Body of pancreas (tissue), 4 donors: ENCODE results near the gene SCEL.

Experiments
- CTCF ChIP-seq, 7 experiments: fragments of 450-650 bp in 4 of 7; fragments of 200-600 bp in 3 of 7; sonication (generic) in 3 of 7; IDR thresholded peaks; one replicate each; pipeline ENCODE4 v1.5.1; 2016 to 2019; ENCODE audit warnings: antibody characterized with exemption in 7 of 7
- POLR2A ChIP-seq, 3 donors: fragments of 450-650 bp; IDR thresholded peaks; one replicate each; pipeline ENCODE4 v1.6.1; 2016; ENCODE audit warnings: antibody characterized with exemption in 3 of 3, mild to moderate bottlenecking in 2 of 3

GRCh38 chr13:77518266-77518665, 17.2 kb upstream of the SCEL start:
- TF ChIP-seq POLR2A (IDR thresholded peaks at IDR 0.05): no peak
- no peak for TF ChIP-seq CTCF (IDR thresholded peaks at IDR 0.05)
